HG03442 (cell line): ENCODE measurements around the gene MTCL1.
A peak's percentile ranks its signal among the peaks of the same experiment; 100 is the strongest.

Source experiments
- ATAC-seq: cut with Tn5 transposase; IDR thresholded peaks from one replicate; pipeline ENCODE4 v1.9.1; 2021; ENCODE audit warnings: mild to moderate bottlenecking, moderate library complexity; ENCODE audit not compliant: unreplicated experiment

Gene MTCL1

GRCh38 chr18:8705238-8705960 is at the start of gene MTCL1:
TSS of gene MTCL1 (plus strand) at chr18:8705556. CDS start at chr18:8705661, 105 bp downstream.
- ATAC-seq = peak; percentile 31

- no peak for ATAC-seq
Observed at GRCh38 chr18:8656232-8656631, 49.1 kb upstream of the MTCL1 start.

- ATAC-seq = no peak
Observed at GRCh38 chr18:8657050-8657820, 48.1 kb upstream of the MTCL1 start.

GRCh38 chr18:8657873-8658470 is 47.4 kb upstream of the MTCL1 start:
- ATAC-seq = no peak

- no peak for ATAC-seq
Observed at GRCh38 chr18:8658858-8659485, 46.4 kb upstream of the MTCL1 start.

- no peak for ATAC-seq
Observed at GRCh38 chr18:8659609-8660242, 45.6 kb upstream of the MTCL1 start.

- no peak for ATAC-seq
Observed at GRCh38 chr18:8660316-8660715, 45.0 kb upstream of the MTCL1 start.

GRCh38 chr18:8661754-8662559 is 43.4 kb upstream of the MTCL1 start:
- no peak for ATAC-seq

- ATAC-seq = no peak
Observed at GRCh38 chr18:8662560-8663255, 42.6 kb upstream of the MTCL1 start.

GRCh38 chr18:8667846-8668245 is 37.5 kb upstream of the MTCL1 start:
- ATAC-seq = no peak

- no peak for ATAC-seq
Observed at GRCh38 chr18:8668381-8668780, 37.0 kb upstream of the MTCL1 start.

- ATAC-seq = no peak
Observed at GRCh38 chr18:8669571-8669970, 35.8 kb upstream of the MTCL1 start.

- peak; percentile 90 for ATAC-seq
Observed at GRCh38 chr18:8673256-8674209, 31.8 kb upstream of the MTCL1 start.

- ATAC-seq = no peak
Observed at GRCh38 chr18:8675057-8675456, 30.3 kb upstream of the MTCL1 start.

- no peak for ATAC-seq
Observed at GRCh38 chr18:8681196-8681595, 24.2 kb upstream of the MTCL1 start.

- no peak for ATAC-seq
Observed at GRCh38 chr18:8684577-8684976, 20.8 kb upstream of the MTCL1 start.

- no peak for ATAC-seq
Observed at GRCh38 chr18:8685141-8685913, 20.0 kb upstream of the MTCL1 start.

- ATAC-seq = no peak
Observed at GRCh38 chr18:8685914-8686216, 19.5 kb upstream of the MTCL1 start.
